IPS-18c (cell line): ENCODE measurements around the gene RCCD1.
A peak's percentile ranks its signal among the peaks of the same experiment; 100 is the strongest.
"Not testable (repeated sequence)": the region's sequence is repeated elsewhere in the genome, so short reads cannot be mapped to it uniquely, and the experiment has no call there.

ENCODE experiments used
- H3K4me3 ChIP-seq: 2 replicates; pipeline ENCODE4 v1.7.0; 2013; ENCODE audit warnings: low read depth, mild to moderate bottlenecking, low read length, moderate library complexity; ENCODE audit not compliant: insufficient read depth
- H3K9me3 ChIP-seq: one replicate; pipeline ENCODE4 v1.6.1; 2013; ENCODE audit warnings: mild to moderate bottlenecking, low read length, moderate library complexity; ENCODE audit not compliant: control insufficient read depth, insufficient read depth

RCCD1 gene, protein sequence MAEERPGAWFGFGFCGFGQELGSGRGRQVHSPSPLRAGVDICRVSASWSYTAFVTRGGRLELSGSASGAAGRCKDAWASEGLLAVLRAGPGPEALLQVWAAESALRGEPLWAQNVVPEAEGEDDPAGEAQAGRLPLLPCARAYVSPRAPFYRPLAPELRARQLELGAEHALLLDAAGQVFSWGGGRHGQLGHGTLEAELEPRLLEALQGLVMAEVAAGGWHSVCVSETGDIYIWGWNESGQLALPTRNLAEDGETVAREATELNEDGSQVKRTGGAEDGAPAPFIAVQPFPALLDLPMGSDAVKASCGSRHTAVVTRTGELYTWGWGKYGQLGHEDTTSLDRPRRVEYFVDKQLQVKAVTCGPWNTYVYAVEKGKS

DNA sequence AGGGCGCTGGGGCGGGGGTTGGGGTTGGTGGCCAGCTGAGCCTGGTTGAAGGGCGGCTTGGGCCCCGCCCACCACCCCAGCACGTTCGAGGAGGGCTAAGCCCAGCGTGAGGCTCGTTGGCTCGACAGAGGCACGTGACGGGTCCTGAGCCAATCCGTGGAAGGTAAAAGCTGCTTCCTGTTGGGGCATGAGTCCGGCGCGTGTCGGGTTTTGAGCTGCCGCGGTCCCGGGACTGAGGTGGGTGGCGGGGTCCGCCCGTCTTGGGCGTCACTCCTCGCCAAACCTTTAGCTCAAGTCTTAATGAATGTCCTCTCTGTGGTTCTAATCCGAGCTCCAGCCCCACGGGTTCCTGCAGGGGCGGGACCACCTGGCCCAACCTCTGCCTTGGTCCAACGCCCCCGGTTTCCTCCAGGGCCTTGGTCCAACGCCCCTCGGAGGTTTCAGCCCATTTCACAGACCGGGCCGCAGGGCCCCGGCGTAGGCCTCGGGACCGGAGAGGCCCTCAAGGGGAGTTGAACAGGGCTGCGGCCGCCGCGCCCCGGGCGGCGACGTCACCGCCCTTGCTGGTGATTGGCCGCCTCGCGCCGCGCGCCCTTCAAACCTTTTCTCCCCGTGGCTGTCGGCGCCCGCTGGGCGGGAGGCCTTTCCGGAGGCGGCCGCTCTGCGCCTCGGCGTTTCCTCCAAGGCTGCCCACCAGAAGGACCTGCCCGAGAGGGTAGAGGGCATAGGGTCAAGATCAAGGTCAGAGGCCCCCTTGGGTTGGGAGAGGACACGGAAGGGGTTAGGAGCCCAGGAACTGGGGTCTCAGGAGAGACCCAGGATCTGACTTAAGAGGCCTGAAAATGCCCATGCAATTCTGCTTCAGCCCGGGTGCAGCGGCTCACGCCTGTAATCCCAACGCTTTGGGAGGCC is at the start of gene RCCD1:
Gene RCCD1 (plus strand): TSS at position 173 of the 912 bp plus-strand sequence. CDS start 1,851 bp downstream, outside the sequence.
- Histone ChIP-seq H3K9me3 (no peaks in the 10 kb centered on the region), H3K4me3 (peak within 1 kb of the TSS; percentile 84)

DNA sequence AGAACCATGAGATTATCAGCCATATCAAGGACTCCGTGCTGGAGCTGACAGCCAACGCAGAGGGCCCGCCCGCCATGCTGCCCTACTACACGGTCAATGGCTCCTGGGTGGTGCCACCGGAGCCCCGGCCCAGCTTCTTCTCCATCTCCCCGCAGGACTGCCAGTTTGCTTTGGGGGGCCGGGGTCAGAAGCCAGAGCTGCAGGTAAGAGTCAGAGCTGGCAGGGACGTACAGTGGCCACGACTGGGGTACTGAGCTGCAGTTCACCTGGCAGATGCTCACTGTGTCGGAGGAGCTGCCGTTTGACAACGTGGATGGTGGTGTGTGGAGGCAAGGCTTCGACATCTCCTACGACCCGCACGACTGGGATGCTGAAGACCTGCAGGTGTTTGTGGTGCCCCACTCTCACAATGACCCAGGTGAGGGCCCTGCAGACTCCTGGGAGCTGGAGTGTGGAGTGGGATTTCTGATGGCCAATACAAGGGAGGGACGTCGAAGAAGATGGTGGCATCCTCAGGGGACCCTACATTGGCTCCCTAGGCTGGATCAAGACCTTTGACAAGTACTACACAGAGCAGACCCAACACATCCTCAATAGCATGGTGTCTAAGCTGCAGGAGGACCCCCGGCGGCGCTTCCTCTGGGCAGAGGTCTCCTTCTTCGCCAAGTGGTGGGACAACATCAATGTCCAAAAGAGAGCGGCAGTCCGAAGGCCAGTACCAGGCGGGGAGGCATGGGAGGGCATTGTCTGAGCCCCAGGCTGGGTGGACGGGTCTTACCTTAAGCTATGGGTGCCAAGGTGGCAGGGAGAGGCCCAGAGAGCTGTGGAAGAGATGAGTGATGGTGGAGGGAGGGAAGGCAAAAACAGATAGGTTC is 49.1 kb upstream of the RCCD1 start:
- Histone ChIP-seq H3K4me3 (no peak overlapping the region), H3K9me3 (no peaks in the 10 kb centered on the region)

DNA sequence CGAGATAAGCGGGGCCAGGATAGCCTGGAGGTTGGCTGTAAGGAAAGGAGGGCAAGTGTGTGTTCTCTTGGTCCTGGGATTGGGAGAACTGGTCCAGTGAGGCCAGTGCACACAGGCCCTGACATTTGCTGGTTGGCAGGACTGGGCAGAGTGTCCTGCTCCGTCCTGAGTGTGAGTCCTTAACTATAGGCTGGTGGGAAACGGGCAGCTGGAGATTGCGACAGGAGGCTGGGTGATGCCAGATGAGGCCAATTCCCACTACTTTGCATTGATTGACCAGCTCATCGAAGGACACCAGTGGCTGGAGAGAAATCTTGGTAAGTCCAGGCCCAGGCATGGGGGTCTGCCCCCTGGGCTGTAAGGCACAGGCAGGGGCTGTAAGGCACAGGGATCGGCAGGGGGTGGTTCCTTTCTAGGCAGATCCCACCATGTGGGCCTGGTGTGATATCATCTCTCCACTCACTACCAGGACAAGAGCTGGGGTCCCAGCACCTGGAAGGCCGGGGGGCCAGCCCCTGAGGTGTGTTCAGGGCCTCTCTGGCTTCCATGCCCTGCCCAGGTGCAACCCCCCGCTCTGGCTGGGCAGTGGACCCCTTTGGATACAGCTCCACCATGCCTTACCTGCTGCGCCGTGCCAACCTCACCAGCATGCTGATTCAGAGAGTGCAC is 48.4 kb upstream of the RCCD1 start:
- Histone ChIP-seq H3K4me3 (no peak overlapping the region), H3K9me3 (no peaks in the 10 kb centered on the region)

DNA sequence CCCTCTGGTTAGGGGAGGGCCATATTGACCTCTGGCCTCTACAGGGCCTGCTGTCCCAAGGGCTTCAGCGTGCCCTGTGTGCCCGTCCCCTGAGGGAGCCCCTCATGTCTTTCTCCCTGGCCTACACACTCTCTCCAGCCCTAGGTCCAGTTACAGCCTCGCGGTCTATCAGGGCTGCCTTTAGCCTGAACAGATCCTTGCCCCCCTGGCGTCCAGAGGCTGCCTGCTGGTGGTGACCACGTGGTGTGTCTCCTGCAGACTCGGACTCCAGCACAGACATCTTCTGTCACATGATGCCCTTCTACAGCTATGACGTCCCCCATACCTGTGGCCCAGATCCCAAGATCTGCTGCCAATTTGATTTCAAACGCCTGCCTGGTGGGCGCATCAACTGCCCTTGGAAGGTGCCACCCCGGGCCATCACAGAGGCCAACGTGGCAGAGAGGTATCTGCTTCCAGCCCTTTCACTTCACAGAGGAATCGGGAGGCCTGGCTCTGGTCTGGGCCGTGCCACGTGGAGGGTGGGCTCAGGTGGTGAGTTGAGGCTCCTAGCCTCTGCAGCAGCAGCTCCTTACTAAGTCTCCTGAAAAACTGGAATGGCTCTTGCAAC is 47.5 kb upstream of the RCCD1 start:
- no peaks in the 10 kb centered on the region for H3K9me3 ChIP-seq
- no peak overlapping the region for H3K4me3 ChIP-seq

DNA sequence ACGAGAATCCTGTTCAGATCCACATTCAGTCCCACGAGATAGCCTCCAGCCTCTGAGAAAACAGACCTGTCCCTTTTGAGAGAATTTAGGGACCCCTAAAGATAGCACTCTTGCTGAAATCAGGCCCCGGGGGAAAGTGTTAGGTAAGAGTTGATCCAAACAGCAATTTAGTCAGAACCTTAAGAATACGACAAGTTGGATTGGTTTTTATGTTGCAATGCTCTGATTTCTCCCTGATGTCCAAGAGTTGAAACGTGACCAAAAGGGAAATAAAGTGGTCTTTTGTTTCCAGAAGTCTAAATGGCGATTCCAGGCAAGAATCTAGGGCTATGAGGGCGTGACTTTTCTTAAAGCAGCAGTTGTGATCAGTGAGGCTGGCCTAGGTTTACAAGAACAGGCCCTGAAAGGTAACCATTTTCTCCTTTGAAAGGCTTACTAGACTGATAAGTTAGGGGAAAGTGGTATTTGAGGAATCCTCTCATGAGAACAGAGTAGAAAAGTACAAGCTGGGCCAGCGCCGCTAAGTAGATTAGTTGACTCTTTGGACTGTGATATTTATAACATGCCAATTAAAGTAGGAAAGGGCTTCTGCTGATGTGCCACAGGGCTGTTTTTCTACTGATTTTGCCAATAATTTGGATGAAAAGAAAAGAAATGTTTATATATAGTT is 46.7 kb upstream of the RCCD1 start:
- Histone ChIP-seq H3K4me3 (no peak overlapping the region), H3K9me3 (no peaks in the 10 kb centered on the region)

DNA sequence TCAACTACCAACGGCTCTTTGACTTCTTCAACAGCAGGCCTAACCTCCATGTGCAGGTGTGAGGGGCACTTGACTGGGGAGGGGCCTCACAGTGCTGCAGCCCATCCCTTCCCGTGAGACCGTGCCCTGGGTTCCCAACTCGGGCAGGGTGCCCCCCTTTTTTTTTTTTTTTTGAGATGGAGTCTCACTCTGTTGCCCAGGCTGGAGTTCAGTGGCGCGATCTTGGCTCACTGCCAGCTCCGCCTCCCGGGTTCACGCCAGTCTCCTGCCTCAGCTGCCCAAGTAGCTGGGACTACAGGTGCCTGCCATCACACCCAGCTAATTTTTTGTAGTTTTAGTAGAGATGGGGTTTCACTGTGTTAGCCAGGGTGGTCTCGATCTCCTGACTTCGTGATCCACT is 45.2 kb upstream of the RCCD1 start:
- H3K9me3 ChIP-seq, H3K4me3 ChIP-seq: not testable (repeated sequence)

DNA sequence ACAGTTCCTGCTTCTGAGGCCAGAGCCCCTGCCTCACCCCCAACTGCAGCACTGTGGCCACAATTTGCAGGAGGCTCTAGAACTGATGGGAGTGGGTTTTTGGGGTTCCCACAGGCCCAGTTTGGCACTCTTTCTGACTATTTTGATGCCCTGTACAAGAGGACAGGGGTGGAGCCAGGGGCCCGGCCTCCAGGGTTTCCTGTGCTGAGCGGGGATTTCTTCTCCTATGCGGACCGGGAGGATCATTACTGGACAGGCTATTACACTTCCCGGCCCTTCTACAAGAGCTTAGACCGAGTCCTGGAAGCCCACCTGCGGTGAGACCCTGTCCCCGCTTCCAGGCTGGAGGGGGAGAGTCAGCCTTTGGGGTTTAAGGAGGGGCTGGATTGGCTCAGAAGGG is 44.7 kb upstream of the RCCD1 start:
- Histone ChIP-seq H3K9me3 (no peaks in the 10 kb centered on the region), H3K4me3 (no peak overlapping the region)

DNA sequence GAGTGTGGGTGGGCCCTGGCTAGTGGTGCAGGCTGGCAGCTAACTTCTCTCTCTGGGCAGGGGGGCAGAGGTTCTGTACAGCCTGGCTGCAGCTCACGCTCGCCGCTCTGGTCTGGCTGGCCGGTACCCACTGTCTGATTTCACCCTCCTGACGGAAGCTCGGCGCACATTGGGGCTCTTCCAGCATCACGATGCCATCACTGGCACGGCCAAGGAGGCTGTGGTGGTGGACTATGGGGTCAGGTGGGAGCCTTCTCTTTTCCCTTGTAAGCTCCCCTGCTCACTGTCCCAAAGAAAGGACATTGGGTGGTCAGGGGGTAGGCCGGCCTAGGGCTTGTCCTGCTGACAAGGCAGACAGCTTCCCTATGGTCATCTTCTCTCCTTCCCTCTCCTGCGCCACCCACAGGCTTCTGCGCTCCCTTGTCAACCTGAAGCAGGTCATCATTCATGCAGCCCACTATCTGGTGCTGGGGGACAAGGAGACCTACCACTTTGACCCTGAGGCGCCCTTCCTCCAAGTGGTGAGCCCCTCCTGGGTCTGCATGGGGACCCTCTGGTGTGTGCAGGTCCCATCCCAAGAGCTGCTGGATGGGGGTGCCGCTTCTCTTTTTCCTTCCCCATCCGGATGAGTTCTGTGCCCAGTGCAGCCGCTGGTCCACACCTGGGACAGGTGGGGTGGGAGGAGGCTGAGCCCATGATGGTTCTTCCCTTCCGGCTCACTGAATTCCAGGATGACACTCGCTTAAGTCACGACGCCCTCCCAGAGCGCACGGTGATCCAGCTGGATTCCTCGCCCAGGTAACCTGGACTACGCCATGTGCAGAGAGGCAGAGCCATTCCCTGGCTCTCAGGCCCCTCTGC is 44.0 kb upstream of the RCCD1 start:
- Histone ChIP-seq H3K9me3 (no peaks in the 10 kb centered on the region), H3K4me3 (no peak overlapping the region)

DNA sequence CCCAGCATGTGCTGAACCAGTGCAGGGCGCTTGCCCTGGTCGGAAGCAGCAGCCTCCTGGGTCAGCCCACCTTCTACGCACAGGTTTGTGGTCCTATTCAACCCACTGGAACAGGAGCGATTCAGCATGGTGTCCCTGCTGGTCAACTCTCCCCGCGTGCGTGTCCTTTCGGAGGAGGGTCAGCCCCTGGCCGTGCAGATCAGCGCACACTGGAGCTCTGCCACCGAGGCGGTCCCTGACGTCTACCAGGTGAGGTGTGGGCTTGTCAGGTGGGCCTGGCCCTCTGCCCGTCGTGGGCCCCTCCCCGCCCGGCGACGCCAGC is 43.4 kb upstream of the RCCD1 start:
- Histone ChIP-seq H3K4me3 (no peak overlapping the region), H3K9me3 (no peaks in the 10 kb centered on the region)

DNA sequence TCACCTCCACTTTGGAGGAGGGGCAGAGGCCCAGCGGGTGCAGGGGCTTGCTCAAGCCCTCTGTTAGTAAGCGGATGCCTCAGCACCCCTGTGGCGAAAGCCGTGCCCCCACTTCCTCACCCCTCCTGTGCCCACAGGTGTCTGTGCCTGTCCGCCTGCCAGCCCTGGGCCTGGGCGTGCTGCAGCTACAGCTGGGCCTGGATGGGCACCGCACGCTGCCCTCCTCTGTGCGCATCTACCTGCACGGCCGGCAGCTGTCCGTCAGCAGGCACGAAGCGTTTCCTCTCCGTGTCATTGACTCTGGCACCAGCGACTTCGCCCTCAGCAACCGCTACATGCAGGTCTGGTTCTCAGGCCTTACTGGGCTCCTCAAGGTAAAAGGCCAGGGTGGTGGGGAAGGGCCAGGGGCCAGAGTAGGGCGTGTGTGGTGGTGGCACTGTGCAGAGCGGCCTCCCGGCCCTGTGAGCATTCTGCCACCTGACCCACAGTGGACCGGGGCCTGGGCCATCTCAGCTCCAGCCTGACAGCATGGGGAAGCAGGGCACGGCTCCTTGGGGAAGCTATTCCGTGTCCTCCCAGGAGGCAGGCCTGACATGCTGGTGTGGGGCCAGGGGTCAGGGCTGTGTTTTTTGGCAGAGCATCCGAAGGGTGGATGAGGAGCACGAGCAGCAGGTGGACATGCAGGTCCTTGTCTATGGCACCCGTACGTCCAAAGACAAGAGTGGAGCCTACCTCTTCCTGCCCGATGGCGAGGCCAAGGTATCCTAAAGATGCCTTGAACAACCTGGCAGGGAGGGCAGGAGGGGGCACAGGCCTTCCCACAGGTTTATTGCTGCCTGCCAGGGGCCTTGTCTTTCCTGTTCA is 42.5 kb upstream of the RCCD1 start:
- Histone ChIP-seq H3K9me3 (no peaks in the 10 kb centered on the region), H3K4me3 (no peak overlapping the region)

DNA sequence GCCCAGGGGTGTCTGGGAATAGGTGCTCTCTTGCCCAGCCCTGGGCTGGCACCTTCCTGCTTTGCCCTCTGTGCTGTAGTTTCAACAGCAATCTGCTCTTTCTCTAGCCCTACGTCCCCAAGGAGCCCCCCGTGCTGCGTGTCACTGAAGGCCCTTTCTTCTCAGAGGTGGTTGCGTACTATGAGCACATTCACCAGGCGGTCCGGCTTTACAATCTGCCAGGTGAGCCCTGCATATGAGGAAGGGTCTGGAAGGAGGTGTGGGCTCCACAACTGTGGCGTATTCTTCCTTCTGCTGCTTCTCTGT is 42.0 kb upstream of the RCCD1 start:
- Histone ChIP-seq H3K9me3 (no peaks in the 10 kb centered on the region), H3K4me3 (no peak overlapping the region)

DNA sequence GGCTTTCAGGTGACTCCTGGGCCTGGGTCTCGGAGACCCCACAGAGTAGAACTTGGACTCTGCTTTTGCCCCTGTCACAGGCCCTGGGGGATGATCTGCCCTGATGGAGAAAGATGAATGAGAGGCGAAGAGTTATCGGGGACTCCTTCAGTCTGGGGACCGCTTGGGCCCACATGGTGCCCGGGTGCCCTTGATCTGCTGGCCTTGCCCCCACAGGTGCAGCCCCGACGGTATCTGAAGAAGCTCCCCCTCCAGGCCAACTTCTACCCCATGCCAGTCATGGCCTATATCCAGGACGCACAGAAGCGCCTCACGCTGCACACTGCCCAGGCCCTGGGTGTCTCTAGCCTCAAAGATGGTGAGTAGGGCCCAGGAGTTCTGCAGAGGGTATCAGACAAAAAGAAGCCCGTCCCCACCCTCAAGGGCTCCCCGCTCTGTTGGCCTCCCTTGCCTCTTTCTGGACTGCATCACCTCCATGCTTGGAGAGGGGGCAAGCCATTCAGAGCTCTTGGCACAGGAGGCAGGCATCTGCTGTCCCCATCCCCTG is 41.2 kb upstream of the RCCD1 start:
- no peaks in the 10 kb centered on the region for H3K9me3 ChIP-seq
- no peak overlapping the region for H3K4me3 ChIP-seq

DNA sequence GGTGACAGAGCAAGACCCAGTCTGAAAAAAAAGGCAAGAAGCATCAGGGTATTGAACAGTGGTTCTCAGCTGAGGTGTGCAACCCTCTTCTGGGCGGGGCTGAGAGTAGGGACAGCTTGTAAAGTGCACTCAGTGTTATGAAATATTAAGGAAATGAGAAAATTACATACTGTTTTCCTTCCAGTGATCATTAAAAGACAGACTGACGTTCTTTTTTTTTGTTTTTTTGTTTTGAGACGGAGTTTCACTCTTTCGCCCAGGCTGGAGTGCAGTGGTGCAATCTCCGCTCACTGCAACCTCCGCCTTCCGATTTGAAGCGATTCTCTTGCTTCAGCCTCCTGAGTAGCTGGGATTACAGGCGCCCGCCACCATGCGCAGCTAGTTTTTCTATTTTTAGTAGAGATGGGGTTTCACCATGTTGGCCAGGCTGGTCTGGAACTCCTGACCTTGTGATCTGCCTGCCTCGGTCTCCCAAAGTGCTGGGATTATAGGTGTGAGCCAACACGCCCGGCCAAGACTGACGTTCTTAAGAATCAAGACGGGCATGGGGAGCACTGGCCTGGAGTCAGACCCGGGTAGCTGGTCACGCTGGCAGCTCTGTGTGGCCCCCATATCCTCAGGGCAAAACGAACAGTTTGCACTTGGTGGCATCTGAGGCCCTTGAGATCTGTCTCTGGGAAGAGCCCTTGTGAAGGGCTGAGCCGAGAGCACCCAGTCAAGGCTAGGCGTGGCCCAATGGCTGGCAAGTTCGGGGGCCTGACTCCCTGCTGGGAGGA is 40.2 kb upstream of the RCCD1 start:
- Histone ChIP-seq H3K4me3 (no peak overlapping the region), H3K9me3 (no peaks in the 10 kb centered on the region)

DNA sequence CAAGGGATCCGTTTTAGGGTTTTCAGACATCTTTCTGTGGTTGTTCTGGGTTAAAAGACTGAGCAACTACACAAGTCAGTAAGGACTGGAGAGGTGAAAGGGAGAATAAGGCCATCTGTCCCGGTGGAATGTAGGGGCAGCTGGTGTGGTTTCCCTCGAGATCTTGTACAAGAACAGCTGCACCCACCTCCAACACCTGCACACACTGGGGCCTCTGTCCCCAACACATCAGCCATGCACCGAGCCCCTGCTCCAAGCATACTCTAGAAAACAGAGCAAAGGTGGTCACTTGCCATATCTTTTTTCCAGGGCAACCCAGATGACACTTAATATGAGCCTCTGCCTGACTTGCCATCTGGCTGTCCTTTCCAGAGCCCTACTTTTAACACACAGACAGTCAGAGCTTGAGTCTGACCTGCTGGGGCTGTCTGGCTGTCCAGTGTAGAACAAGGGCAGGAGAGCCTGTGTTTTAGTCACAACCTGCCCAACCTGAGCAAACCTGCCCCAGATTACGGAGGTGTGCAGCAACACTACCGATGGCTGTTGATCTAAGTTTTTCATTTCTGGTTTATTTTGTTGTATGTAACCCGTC is 39.4 kb upstream of the RCCD1 start:
- no peak overlapping the region for H3K4me3 ChIP-seq
- no peaks in the 10 kb centered on the region for H3K9me3 ChIP-seq
